ENCODE measurements around the gene C20orf144.

The C20orf144 gene

GRCh38 chr20:33664085-33664761 is 2.1 kb downstream of the C20orf144 start:
- DNase-seq (ENCODE audit: extremely low read depth in 1 of 2, low read depth in 1 of 2), result no peak

GRCh38 chr20:33664762-33665144 is 2.6 kb downstream of the C20orf144 start:
- DNase-seq (ENCODE audit: extremely low read depth in 1 of 2, low read depth in 1 of 2), result no peak

GRCh38 chr20:33666293-33667244 is 4.4 kb downstream of the C20orf144 start, which contains the start of gene ACTL10:
TSS of gene ACTL10 (plus strand) at chr20:33666943. CDS start at chr20:33667498, 555 bp downstream.
- DNase-seq (ENCODE audit: extremely low read depth in 1 of 2, low read depth in 1 of 2), result peak; percentile 45 to 66

GRCh38 chr20:33667245-33667675 is 5.1 kb downstream of the C20orf144 start:
- DNase-seq (ENCODE audit: extremely low read depth in 1 of 2, low read depth in 1 of 2), result peak in 1 of 2 donors; percentile 19

- peak in 1 of 2 donors; percentile 66 for DNase-seq (ENCODE audit: extremely low read depth in 1 of 2, low read depth in 1 of 2)
Measured at GRCh38 chr20:33667676-33668465, 5.7 kb downstream of the C20orf144 start.

GRCh38 chr20:33668466-33669155 is 6.5 kb downstream of the C20orf144 start:
- DNase-seq (ENCODE audit: extremely low read depth in 1 of 2, low read depth in 1 of 2), result no peak

GRCh38 chr20:33669224-33669623 is 7.1 kb downstream of the C20orf144 start:
- no peak for DNase-seq (ENCODE audit: extremely low read depth in 1 of 2, low read depth in 1 of 2)

- no peak for DNase-seq (ENCODE audit: extremely low read depth in 1 of 2, low read depth in 1 of 2)
Measured at GRCh38 chr20:33669873-33670640, 7.9 kb downstream of the C20orf144 start.

GRCh38 chr20:33670715-33671499 is 8.8 kb downstream of the C20orf144 start:
- DNase-seq (ENCODE audit: extremely low read depth in 1 of 2, low read depth in 1 of 2), result no peak

- DNase-seq (ENCODE audit: extremely low read depth in 1 of 2, low read depth in 1 of 2), result no peak
Measured at GRCh38 chr20:33671573-33672288, 9.6 kb downstream of the C20orf144 start.

- no peak for DNase-seq (ENCODE audit: extremely low read depth in 1 of 2, low read depth in 1 of 2)
Measured at GRCh38 chr20:33672426-33673113, 10.4 kb downstream of the C20orf144 start.

GRCh38 chr20:33673114-33673409 is 10.9 kb downstream of the C20orf144 start:
- DNase-seq (ENCODE audit: extremely low read depth in 1 of 2, low read depth in 1 of 2), result no peak

GRCh38 chr20:33673410-33674293 is 11.5 kb downstream of the C20orf144 start:
- DNase-seq (ENCODE audit: extremely low read depth in 1 of 2, low read depth in 1 of 2), result no peak

- peak in 1 of 2 donors; percentile 38 for DNase-seq (ENCODE audit: extremely low read depth in 1 of 2, low read depth in 1 of 2)
Measured at GRCh38 chr20:33674294-33675135, 12.4 kb downstream of the C20orf144 start, which contains the start of gene NECAB3. TSS of gene NECAB3 (minus strand) at chr20:33674428. CDS start at chr20:33674352, 76 bp downstream.

GRCh38 chr20:33675136-33675959 is 13.2 kb downstream of the C20orf144 start:
- no peak for DNase-seq (ENCODE audit: extremely low read depth in 1 of 2, low read depth in 1 of 2)

Data from activated CD8-positive, alpha-beta memory T cell treated with anti-CD3 and anti-CD28 coated beads for 1 hour (primary cell).